Right lobe of liver (tissue), 6 donors: ENCODE results near the gene AJAP1. TPM values are rescaled to one million over a fixed set of nuclear protein-coding genes. Genes with fewer than 3 reads are reported as not detected.

Experiments used
- ATAC-seq, 4 donors: fragments of 200-7000 bp; cut with Tn5 transposase; one replicate each; pipeline ENCODE4 v1.9.1; 2020; ENCODE audit warnings: mild to moderate bottlenecking in 4 of 4, moderate library complexity in 4 of 4
- DNase-seq, 3 donors: peaks; one replicate each; pipeline ENCODE4 v3.0.0-alpha.2; 2020
- H3K27ac ChIP-seq, 3 donors: fragments of 200-600 bp; one replicate each; pipeline ENCODE4 v1.8.0; 2022
- H3K27me3 ChIP-seq, 2 donors: fragments of 200-600 bp; one replicate each; pipeline ENCODE4 v1.8.0; 2022
- H3K36me3 ChIP-seq, 4 donors: fragments of 200-600 bp; sonication (generic) in 1 of 4; one replicate each; pipeline versions ENCODE4 v1.5.1 to v1.8.0; 2017 to 2022; ENCODE audit warnings: control low read depth in 1 of 4
- H3K4me1 ChIP-seq, 4 donors: fragments of 200-600 bp; sonication (generic) in 1 of 4; one replicate each; pipeline versions ENCODE4 v1.5.1 to v1.8.0; 2017 to 2022; ENCODE audit warnings: control low read depth in 1 of 4
- H3K4me3 ChIP-seq, 3 donors: fragments of 200-600 bp; one replicate each; pipeline ENCODE4 v1.8.0; 2022
- H3K9me3 ChIP-seq, 4 donors: fragments of 200-600 bp; sonication (generic) in 1 of 4; one replicate each; pipeline versions ENCODE4 v1.5.1 to v1.8.0; 2017 to 2022; ENCODE audit warnings: control low read depth in 1 of 4
- POLR2A ChIP-seq: fragments of 450-650 bp; IDR thresholded peaks from one replicate; pipeline ENCODE4 v1.6.1; 2017; ENCODE audit warnings: antibody characterized with exemption, mild to moderate bottlenecking
- WGBS: methylation state at CpG from one replicate; pipeline ENCODE4 v1.1.6; 2018; ENCODE audit warnings: low coverage, low lambda C conversion rate; ENCODE audit not compliant: insufficient coverage; ENCODE audit errors: missing lambda C conversion rate; 5-methylcytosine and 5-hydroxymethylcytosine counted together
- intact Hi-C, 2 donors: fragments of 100-400 bp; cut with DNase I; formaldehyde crosslinking; loops; one replicate each; pipeline versions ENCODE4 v1.11.2 to v1.14.1; 2022
- total RNA-seq, 6 experiments: library from RNA; depleted of rRNA in 2 of 6; stranded (reverse); fragments of >200 nt in 2 of 6; fragmentation: NEBNext Ultra II Directional in 3 of 6; extraction: Animal tissue kit (Norgen Biotek cat#: 25700) in 3 of 6; gene quantifications; one replicate each; pipeline versions ENCODE4 v1.1.0 to v1.2.4, GENCODE V29; 2016 to 2023
- TF ChIP-seq, protein P1 (sequence below), 4 donors: fragments of 200-600 bp in 3 of 4; fragments of 450-650 bp in 1 of 4; IDR thresholded peaks; one replicate each; pipeline versions ENCODE4 v1.5.1 to v1.8.0; 2016 to 2022; ENCODE audit warnings: antibody characterized with exemption in 4 of 4, mild to moderate bottlenecking in 2 of 4
- donor health status: DM: no; HTN: yes; CAD: no.
- donor health status: DM: no; HTN: no; CAD: no.
- donor health status: DM: no; HTN: no; CAD: no.
- donor health status: DM: no; HTN: yes; CAD: no.
- donor health status: DM: no; HTN: yes; CAD: no.

AJAP1 gene
- total RNA-seq, 6 experiments from 2014 or later: 0.06 to 0.35 (median 0.13) TPM

DNA sequence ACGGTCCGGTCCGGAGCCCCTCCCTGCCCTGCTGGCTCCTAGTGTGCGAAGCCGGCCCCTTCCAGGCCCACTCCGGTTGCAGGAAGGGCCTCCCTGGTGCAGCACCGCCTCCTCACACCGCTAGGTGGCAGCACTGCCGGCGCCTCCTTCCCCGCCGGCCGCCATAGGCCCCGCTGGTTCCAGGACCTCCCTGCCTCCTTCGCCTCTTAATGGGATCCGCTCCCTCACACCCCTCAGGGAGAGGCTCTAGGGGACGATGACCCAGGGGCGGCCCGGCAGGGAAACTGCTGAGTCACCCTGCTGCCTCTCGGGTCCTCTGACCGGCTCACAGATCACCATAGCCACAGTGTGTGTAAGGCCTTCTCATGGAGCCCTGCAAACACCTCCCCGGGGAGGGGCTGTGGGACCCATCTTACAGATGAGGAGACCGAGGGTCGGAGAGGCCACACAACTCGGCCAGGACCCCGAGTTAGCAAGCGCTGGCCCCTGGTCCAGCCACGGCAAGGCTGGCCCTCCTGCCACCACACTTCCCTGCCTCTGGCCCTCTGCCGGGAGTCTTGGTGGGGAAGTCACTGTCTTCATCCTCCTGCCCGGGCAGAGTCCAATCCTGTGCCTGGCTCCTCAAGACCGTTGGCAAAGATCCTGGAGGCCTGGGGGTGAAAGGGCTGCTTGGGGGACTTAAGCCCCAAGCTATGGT, 1.6 kb upstream of the AJAP1 start:
- peak; percentile 83 to 94 (median 90) for ATAC-seq
- H3K27ac ChIP-seq: no peak overlapping the region
- intact Hi-C loops: no loop called here
- H3K4me3 ChIP-seq: no peak overlapping the region
- H3K27me3 ChIP-seq: peaks cover 0 to 12% of the 10 kb centered on the region in 2 donors
- H3K9me3 ChIP-seq: no peaks in the 10 kb centered on the region
- peak; percentile 61 to 70 (median 62) for DNase-seq
- TF ChIP-seq, protein P1, sequence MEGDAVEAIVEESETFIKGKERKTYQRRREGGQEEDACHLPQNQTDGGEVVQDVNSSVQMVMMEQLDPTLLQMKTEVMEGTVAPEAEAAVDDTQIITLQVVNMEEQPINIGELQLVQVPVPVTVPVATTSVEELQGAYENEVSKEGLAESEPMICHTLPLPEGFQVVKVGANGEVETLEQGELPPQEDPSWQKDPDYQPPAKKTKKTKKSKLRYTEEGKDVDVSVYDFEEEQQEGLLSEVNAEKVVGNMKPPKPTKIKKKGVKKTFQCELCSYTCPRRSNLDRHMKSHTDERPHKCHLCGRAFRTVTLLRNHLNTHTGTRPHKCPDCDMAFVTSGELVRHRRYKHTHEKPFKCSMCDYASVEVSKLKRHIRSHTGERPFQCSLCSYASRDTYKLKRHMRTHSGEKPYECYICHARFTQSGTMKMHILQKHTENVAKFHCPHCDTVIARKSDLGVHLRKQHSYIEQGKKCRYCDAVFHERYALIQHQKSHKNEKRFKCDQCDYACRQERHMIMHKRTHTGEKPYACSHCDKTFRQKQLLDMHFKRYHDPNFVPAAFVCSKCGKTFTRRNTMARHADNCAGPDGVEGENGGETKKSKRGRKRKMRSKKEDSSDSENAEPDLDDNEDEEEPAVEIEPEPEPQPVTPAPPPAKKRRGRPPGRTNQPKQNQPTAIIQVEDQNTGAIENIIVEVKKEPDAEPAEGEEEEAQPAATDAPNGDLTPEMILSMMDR (IDR thresholded peaks at IDR 0.05): peak; percentile 66 to 99 (median 97)
- no peak for TF ChIP-seq POLR2A
- H3K36me3 ChIP-seq: no peaks in the 10 kb centered on the region
- 2% methylated on average over 7 of the region's 31 CpGs for WGBS
- H3K4me1 ChIP-seq: peaks cover 0 to 6% (median 0%) of the 10 kb centered on the region in 4 donors

DNA sequence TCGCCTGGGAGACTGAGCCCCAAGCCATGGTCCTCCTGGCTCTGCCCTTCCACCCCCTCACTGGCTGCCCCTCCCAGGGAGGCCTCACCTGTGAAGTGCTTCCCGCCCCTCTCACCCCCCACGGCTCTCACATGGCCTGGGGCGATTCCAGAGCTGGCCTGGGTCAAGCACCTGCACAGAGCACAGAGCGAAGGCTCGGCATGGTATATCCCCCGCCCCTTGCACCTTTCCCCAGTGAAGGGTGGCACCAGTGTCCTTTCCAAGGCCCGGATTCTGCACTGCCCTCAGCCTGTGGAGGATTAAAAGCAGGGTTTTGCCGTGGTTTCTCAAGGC, 1.1 kb upstream of the AJAP1 start:
- H3K36me3 ChIP-seq: no peaks in the 10 kb centered on the region
- no peak overlapping the region for H3K4me3 ChIP-seq
- H3K4me1 ChIP-seq: peaks cover 0 to 6% (median 0%) of the 10 kb centered on the region in 4 donors
- H3K27ac ChIP-seq: no peak overlapping the region
- DNase-seq: no peak
- H3K9me3 ChIP-seq: no peaks in the 10 kb centered on the region
- 0% methylated on average over 2 of the region's 9 CpGs for WGBS
- intact Hi-C loops: no loop called here
- peak in 1 of 4 donors; percentile 5 for ATAC-seq
- TF ChIP-seq POLR2A: no peak
- TF ChIP-seq, protein P1 (IDR thresholded peaks at IDR 0.05): no peak
- peaks cover 0 to 12% of the 10 kb centered on the region in 2 donors for H3K27me3 ChIP-seq

DNA sequence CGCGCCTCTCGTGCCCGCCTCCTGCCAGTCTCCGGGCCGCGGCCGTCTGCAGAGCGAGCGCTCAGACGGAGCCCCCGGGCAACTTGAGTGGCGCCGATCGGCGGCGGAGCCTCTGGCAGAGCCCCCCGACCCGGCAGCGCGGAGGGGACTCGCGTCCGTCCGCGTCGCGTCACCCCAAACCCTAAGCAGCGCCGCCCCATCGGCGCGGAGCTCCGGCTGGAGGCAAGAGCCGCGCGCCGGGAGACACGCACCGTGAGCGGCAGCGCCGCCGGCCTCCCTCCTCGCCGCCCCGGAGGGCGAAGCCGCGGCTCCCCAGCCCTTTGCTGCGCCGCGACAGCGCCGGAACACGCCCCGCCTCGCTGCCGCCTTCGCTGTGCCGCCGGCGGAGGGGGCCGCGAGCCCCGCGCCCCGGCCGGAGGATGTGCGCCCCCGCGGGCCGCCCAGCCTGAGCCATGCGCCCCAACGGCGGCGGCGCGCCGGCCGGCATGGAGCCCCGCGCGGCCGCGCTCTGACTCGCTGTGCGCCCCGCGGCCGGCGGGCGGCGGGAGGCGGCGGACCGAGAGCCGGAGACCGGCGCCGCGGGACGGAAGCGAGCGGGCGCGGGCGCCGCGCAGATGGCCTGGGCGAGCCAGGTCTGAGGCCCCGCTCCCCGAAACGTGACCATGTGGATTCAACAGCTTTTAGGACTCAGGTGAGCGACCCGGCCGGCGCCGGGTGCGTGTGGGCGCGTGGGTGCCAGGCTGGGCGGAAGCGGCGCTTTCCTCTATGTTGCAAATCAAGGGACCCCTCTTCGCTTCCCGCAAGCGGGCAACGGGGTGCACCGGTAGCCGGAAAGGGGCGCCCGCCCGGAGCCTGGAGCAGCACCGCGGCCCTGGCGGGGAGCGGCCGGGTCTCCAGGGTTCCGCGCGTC, 610 bp downstream of the AJAP1 start:
- ATAC-seq (no peak), DNase-seq (no peak)
- no peak overlapping the region for H3K4me3 ChIP-seq
- H3K27ac ChIP-seq: no peak overlapping the region
- H3K4me1 ChIP-seq: peaks cover 0 to 6% (median 0%) of the 10 kb centered on the region in 4 donors
- H3K27me3 ChIP-seq: peaks cover 0 to 12% of the 10 kb centered on the region in 2 donors
- WGBS: 0% methylated on average over 1 of the region's 142 CpGs
- no peak for TF ChIP-seq POLR2A
- TF ChIP-seq, protein P1 (IDR thresholded peaks at IDR 0.05): no peak
- no peaks in the 10 kb centered on the region for H3K36me3 ChIP-seq
- no peaks in the 10 kb centered on the region for H3K9me3 ChIP-seq
- intact Hi-C loops: no loop called here

DNA sequence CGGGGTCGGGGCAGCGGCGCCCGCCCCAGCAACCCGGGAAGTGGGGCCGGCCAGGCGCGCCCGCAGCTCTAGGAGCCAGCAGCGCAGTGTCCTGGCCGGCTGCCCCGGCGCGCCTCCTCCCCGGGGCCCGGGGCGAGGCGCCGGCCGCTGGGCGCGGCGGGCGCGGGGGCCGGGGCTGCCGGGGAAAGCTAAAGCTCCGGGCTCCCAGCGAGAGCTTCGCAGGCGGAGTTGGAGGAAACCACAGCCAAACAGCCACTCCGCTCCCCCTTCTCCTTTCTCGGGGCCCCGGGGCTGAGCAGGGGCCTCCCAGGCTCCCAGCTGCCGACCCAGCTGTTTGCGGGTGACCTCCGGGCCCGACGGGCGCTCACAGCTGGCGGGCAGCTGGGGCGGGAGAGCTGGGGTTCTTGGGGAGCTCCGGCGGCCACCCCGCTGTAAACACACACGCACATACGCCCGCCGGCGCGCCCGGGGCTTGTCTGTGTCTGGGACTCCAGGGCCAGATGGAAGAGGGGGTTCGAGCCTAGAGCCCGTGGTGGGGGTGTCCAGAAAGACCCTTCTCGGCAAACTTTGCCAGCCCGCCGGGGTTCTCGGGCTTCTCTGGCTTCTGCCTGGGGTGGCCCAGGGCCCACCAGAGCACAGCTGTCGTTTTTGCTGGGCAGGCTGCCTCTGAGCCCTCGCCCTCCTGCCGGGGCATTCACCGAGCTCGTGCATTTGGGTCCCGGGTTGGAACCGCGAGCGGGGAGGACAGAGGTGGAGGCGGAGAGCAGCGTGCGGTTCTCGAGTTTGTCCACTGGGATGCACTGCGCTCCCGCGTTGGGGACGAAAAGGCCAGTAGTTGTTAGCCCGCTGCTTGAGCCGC, 1.5 kb downstream of the AJAP1 start:
- Histone ChIP-seq H3K9me3 (no peaks in the 10 kb centered on the region), H3K27ac (no peak overlapping the region), H3K36me3 (no peaks in the 10 kb centered on the region), H3K27me3 (peaks cover 0 to 12% of the 10 kb centered on the region in 2 donors), H3K4me3 (no peak overlapping the region), H3K4me1 (peaks cover 0 to 6% (median 0%) of the 10 kb centered on the region in 4 donors)
- intact Hi-C loops: no loop called here
- ATAC-seq (peak; percentile 29 to 68 (median 47)), DNase-seq (peak in 2 of 3 donors; percentile 54 to 55)
- WGBS: 0% methylated on average over 9 of the region's 78 CpGs
- TF ChIP-seq, protein P1 (IDR thresholded peaks at IDR 0.05): peak; percentile 24 to 50 (median 41)
- no peak for TF ChIP-seq POLR2A
